ENCODE data around the gene FAM161A.
"Not testable (repeated sequence)": the region's sequence is repeated elsewhere in the genome, so short reads cannot be mapped to it uniquely, and the experiment has no call there.

FAM161A gene

GRCh38 chr2:61845320-61845719, 8.5 kb downstream of the FAM161A start:
- FAIRE-seq (no peak), DNase-seq (ENCODE audit: insufficient read length, low spot score) (no peak)

DNA sequence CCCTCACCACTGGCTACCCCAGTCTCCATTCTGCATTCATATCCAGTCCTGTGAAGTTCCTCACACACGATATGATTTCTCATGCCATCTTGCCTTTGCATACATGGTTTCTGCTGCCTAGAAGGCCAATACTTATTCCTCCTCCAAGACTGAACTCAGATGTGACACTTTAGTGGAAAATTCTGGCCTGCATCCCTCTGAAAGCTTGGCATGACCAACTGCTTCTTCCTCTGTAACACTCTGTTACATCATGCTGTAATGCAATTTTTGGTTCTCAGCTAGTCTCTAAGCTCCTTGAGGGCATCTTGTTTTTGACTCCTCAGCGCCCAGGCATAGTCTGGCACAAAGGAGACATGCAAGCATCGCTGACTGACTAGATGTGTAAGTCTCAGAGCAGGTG, 12.6 kb downstream of the FAM161A start:
- DNase-seq (ENCODE audit: insufficient read length, low spot score): no peak
- FAIRE-seq: no peak

GRCh38 chr2:61834893-61835292, 19.0 kb downstream of the FAM161A start:
- FAIRE-seq: no peak
- DNase-seq (ENCODE audit: insufficient read length, low spot score): no peak

DNA sequence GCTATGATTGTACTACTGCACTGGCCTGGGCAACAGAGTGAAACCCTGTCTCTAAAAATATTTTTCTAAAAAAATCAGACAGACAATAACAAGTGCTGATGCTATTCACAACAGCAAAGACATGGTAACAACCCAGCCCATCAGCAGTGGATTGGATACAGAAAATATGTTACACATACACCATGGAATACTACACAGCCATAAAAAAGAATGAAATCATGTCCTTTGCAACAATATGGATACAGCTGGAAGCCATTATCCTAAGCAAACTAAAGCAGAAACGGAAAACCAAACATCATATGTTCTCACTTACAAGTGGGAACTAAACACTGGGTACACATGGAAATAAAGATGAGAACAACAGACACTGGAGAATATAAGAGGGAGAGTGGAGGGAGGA, 19.9 kb downstream of the FAM161A start:
- DNase-seq (ENCODE audit: insufficient read length, low spot score): no peak
- FAIRE-seq: no peak

GRCh38 chr2:61832183-61832841, 21.5 kb downstream of the FAM161A start:
- FAIRE-seq (peak; percentile 39), DNase-seq (ENCODE audit: insufficient read length, low spot score) (no peak)

DNA sequence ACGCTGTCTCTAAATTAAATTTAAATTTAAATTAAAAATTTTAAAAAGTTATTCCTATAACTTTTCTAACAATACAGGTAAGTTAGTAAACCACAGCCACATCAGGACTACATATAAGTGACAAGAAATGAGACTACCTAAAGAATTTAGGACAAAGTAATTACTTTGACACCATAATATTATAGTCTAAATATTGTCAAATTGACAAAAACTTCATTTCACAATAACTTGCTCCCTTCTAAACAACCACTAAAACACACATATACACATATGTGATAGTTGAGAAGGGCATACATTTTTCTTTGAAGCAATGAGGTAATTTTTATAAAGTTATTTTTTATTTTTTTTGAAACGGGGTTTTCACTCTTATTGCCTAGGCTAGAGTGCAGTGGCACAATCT, 31.6 kb downstream of the FAM161A start:
- FAIRE-seq (no peak), DNase-seq (ENCODE audit: insufficient read length, low spot score) (no peak)

GRCh38 chr2:61816480-61817355, 37.1 kb downstream of the FAM161A start:
- FAIRE-seq (no peak), DNase-seq (ENCODE audit: insufficient read length, low spot score) (no peak)

DNA sequence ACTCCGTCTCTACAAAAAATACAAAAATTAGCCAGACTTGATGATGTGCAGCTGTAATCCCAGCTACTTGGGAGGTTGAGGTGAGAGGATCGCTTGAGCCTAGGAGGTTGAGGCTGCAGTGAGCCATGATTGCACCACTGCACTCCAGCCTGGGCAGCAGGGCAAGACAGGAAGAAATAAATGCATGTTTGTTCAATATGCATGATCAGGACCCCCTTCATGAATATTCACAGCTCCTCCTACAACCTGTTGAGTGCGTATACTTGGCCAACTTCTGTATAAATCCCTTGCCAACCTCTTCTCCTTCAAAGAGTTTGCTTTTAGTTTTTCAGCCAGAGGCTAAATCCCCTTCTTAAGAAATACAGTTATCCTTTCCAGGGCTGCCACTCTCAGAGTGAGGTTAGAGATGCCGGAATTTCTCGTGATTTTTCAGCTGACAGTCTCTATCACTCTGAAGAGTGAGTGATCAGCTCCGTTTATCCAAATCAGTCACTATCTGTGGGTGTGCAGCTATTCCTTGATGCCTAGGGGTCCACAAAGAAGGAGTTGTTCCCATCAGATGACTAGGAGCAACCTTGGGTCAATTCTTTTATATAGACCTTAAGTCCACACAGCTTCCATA, 39.2 kb downstream of the FAM161A start:
- FAIRE-seq (no peak), DNase-seq (ENCODE audit: insufficient read length, low spot score) (no peak)

- not testable (repeated sequence) for FAIRE-seq; DNase-seq (ENCODE audit: insufficient read length, low spot score)
Observed at GRCh38 chr2:61813314-61813713, 40.5 kb downstream of the FAM161A start.

GRCh38 chr2:61811821-61812220, 42.0 kb downstream of the FAM161A start:
- DNase-seq (ENCODE audit: insufficient read length, low spot score) (no peak), FAIRE-seq (no peak)

DNA sequence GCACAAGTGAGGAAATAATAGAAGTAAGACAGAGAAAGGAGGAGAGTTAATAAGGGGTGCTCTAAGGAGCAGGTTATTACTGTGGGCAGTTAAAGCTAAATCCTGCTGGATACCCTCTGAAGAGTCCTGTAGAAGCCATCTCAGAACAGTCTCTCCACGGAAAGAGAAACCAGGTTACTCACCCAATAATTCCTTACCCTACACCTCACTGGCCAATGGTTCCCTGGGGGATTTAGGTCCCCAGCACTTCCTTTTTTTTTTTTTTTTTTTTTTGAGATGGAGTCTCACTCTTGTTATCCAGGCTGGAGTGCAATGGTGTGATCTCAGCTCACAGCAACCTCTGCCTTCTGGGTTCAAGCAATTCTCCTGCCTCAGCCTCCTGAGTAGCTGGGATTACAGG, 43.7 kb downstream of the FAM161A start:
- FAIRE-seq; DNase-seq (ENCODE audit: insufficient read length, low spot score): not testable (repeated sequence)

DNA sequence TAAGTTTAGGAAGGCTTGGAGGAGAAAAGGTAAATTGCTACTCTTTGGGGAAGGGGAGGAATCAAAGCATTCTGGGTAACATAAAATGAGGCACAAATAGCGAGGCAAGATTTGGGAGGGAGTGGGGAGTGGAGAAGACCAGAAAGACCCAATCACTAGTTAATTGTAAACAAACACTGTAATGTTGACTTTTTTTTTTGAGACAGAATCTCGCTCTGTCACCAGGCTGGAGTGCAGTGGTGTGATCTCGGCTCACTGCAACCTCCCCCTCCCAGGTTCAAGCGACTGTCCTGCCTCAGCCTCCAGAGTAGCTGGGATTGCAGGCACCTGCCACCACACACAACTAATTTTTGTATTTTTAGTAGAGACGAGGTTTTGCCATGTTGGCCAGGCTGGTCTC, 45.2 kb downstream of the FAM161A start:
- not testable (repeated sequence) for FAIRE-seq; DNase-seq (ENCODE audit: insufficient read length, low spot score)

GRCh38 chr2:61807036-61807757, 46.7 kb downstream of the FAM161A start:
- no peak for DNase-seq (ENCODE audit: insufficient read length, low spot score)
- FAIRE-seq: no peak

- no peak for DNase-seq (ENCODE audit: insufficient read length, low spot score)
- no peak for FAIRE-seq
Observed at GRCh38 chr2:61802548-61802947, 51.3 kb downstream of the FAM161A start.

- FAIRE-seq (no peak), DNase-seq (ENCODE audit: insufficient read length, low spot score) (no peak)
Observed at GRCh38 chr2:61799099-61799498, 54.8 kb downstream of the FAM161A start.

DNA sequence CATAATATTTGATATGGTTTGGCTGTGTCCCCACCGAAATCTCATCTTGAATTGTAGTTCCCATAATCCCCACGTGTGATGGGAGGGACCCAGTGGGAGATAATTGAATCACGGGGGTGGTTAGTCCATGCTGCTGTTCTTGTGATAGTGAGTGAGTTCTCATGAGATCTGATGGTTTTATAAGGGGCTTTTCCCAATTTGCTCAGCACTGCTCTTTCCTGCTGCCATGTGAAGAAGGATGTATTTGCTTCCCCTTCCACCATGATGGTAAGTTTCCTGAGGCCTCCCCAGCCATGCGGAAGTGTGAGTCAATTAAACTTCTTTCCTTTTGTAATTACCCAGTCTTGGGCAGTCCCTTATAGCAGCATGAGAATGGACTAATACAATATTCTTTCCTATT, 56.4 kb downstream of the FAM161A start:
- FAIRE-seq; DNase-seq (ENCODE audit: insufficient read length, low spot score): not testable (repeated sequence)

DNA sequence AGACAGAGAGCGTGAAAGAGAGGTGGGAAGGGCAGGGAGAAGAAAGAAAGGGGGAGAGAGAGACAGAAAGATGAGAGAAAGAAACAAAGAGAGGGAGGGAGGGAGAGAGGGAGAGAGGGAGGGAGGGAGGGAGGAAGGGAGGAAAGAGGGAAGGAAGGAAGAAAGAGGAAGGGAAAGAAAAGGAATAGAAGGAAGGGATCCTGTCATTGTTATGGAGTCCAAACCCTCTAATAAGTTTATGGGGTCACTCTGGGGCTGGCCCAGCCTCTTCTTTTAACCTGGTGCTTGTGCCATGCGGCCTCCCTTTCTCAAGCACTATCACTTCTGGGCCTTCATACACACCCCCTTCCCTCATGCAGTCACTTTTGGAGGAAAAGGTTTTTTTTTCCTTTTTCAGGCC, 58.5 kb downstream of the FAM161A start:
- DNase-seq (ENCODE audit: insufficient read length, low spot score) (no peak), FAIRE-seq (no peak)

DNA sequence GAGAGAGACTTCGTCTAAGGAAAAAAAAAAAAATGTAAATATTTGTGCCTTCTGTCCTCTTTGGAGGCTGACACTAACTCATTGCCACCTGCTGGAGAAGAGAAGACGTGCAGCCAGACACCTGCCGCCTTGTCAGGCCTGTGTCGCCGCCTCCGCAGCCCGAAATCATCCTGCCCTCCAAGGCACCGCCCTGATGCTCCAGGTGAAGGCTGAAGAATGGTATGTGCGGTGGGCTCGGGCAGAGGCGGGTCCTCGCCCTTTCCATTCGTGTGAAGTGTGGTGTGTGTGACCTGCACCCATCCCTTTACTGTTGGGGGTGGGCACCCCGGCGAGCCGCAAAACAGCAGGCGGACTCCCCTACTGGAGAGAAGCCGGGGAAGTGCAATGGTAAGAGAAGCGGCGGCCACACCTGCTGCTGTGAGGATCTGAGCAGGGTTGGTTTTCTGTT, 60.4 kb downstream of the FAM161A start:
- peak; percentile 76 for DNase-seq (ENCODE audit: insufficient read length, low spot score)
- FAIRE-seq: peak; percentile 79

- no peak for DNase-seq (ENCODE audit: insufficient read length, low spot score)
- FAIRE-seq: no peak
Observed at GRCh38 chr2:61792355-61792890, 61.4 kb downstream of the FAM161A start.

GRCh38 chr2:61789807-61790602, 63.9 kb downstream of the FAM161A start:
- DNase-seq (ENCODE audit: insufficient read length, low spot score) (no peak), FAIRE-seq (no peak)
